ENCODE data around the gene PDSS2.

GRCh38 chr6:107398001-107398400, 61.4 kb downstream of the PDSS2 start:
- TF ChIP-seq GATA2 (IDR thresholded peaks at IDR 0.05; ENCODE audit: low read depth, low read length) (no peak), GATA3 (IDR thresholded peaks at IDR 0.05; ENCODE audit: low read depth, low read length) (no peak)
